SU-DHL-6 (cell line): ENCODE measurements around the gene IFIH1.

Experiments
- H2AFZ ChIP-seq: fragments of 200-600 bp; sonication (generic); 2 replicates; pipeline ENCODE4 v1.6.1; 2014; ENCODE audit warnings: low read depth, mild to moderate bottlenecking, moderate library complexity, mixed read lengths, antibody characterized with exemption, low read length; ENCODE audit not compliant: severe bottlenecking
- H3F3A ChIP-seq: fragments of 200-600 bp; shearing (Covaris generic); 2 replicates; pipeline ENCODE4 v1.6.0; 2016; ENCODE audit warnings: antibody characterized with exemption, mild to moderate bottlenecking; ENCODE audit not compliant: insufficient read depth
- H3K27ac ChIP-seq: fragments of 200-600 bp; sonication (generic); 2 replicates; pipeline ENCODE4 v1.5.1; 2016; ENCODE audit warnings: low read depth, mild to moderate bottlenecking, low read length, moderate library complexity, mixed read lengths
- H3K27me3 ChIP-seq: fragments of 200-600 bp; sonication (generic), shearing (Covaris generic); 2 replicates; pipeline ENCODE4 v1.6.0; 2014; ENCODE audit warnings: mild to moderate bottlenecking, low read length
- H3K36me3 ChIP-seq: fragments of 200-600 bp; sonication (generic); 2 replicates; pipeline ENCODE4 v1.6.1; 2014; ENCODE audit warnings: mild to moderate bottlenecking, low read length, mixed read lengths
- H3K4me2 ChIP-seq: fragments of 300-600, 200-600 bp; shearing (Covaris generic), sonication (generic); 2 replicates; pipeline ENCODE4 v1.6.0; 2014; ENCODE audit warnings: low read length, low read depth, mild to moderate bottlenecking; ENCODE audit not compliant: poor library complexity, severe bottlenecking
- H3K4me3 ChIP-seq: fragments of 200-600 bp; sonication (generic); 2 replicates; pipeline ENCODE4 v1.5.1; 2014; ENCODE audit warnings: antibody characterized with exemption, low read length, mild to moderate bottlenecking, mixed read lengths; ENCODE audit not compliant: insufficient read depth, poor library complexity, severe bottlenecking
- H3K79me2 ChIP-seq: fragments of 200-600 bp; sonication (generic); 2 replicates; pipeline ENCODE4 v1.6.1; 2014; ENCODE audit warnings: mild to moderate bottlenecking, low read length, moderate library complexity; ENCODE audit not compliant: insufficient read depth
- H3K9ac ChIP-seq: fragments of 200-600 bp; sonication (generic); 2 replicates; pipeline ENCODE4 v1.7.0; 2014; ENCODE audit warnings: mild to moderate bottlenecking, low read length
- H3K9me2 ChIP-seq: fragments of 200-600 bp; sonication (generic); replicated peaks from 2 replicates; pipeline ENCODE4 v1.6.1; 2014; ENCODE audit warnings: low read length; ENCODE audit not compliant: insufficient read depth
- H3K9me3 ChIP-seq: fragments of 200-600 bp; sonication (generic); 2 replicates; pipeline ENCODE4 v1.6.1; 2014; ENCODE audit warnings: low read length, mixed read lengths; ENCODE audit not compliant: insufficient read depth
- H4K20me1 ChIP-seq: fragments of 200-600 bp; sonication (generic); 2 replicates; pipeline ENCODE4 v1.6.1; 2014; ENCODE audit warnings: low read depth, mild to moderate bottlenecking, antibody characterized with exemption, low read length, moderate library complexity, mixed read lengths
- CTCF ChIP-seq: fragments of 200-600 bp; sonication (generic); IDR thresholded peaks from one replicate; pipeline ENCODE4 v1.5.1; 2017; ENCODE audit warnings: antibody characterized with exemption, mild to moderate bottlenecking, low read length, moderate library complexity; ENCODE audit not compliant: insufficient read depth, poor library complexity, severe bottlenecking
- EZH2phosphoT487 ChIP-seq: fragments of 200-600 bp; sonication (generic), shearing (Covaris generic); conservative IDR thresholded peaks from 2 replicates; pipeline ENCODE4 v1.6.1; 2018; ENCODE audit warnings: mild to moderate bottlenecking, antibody characterized with exemption, low read length, moderate library complexity, mixed read lengths

IFIH1 gene

GRCh38 chr2:162327134-162327769, 8.8 kb upstream of the IFIH1 start:
- no peak overlapping the region for H3K9ac ChIP-seq
- H3K4me2 ChIP-seq = no peak overlapping the region
- TF ChIP-seq EZH2phosphoT487 (no peak), CTCF (peak; percentile 57)
- H3K9me2 ChIP-seq = no peaks in the 10 kb centered on the region
- H4K20me1 ChIP-seq = no peaks in the 10 kb centered on the region
- H3F3A ChIP-seq = no peaks in the 10 kb centered on the region
- no peak overlapping the region for H3K27ac ChIP-seq
- H2AFZ ChIP-seq = no peak overlapping the region
- H3K9me3 ChIP-seq = no peaks in the 10 kb centered on the region
- H3K4me3 ChIP-seq = no peak overlapping the region
- H3K27me3 ChIP-seq = no peaks in the 10 kb centered on the region
- H3K79me2 ChIP-seq = no peaks in the 10 kb centered on the region
- no peaks in the 10 kb centered on the region for H3K36me3 ChIP-seq

- TF ChIP-seq CTCF = no peak
- no peak for TF ChIP-seq EZH2phosphoT487
- H3K79me2 ChIP-seq = no peaks in the 10 kb centered on the region
- no peak overlapping the region for H2AFZ ChIP-seq
- H3K27ac ChIP-seq = no peak overlapping the region
- no peak overlapping the region for H3K4me3 ChIP-seq
- no peaks in the 10 kb centered on the region for H3K9me2 ChIP-seq
- no peak overlapping the region for H3K4me2 ChIP-seq
- H4K20me1 ChIP-seq = no peaks in the 10 kb centered on the region
- H3K36me3 ChIP-seq = no peaks in the 10 kb centered on the region
- H3K27me3 ChIP-seq = no peaks in the 10 kb centered on the region
- no peaks in the 10 kb centered on the region for H3F3A ChIP-seq
- H3K9me3 ChIP-seq = no peaks in the 10 kb centered on the region
- H3K9ac ChIP-seq = no peak overlapping the region
These were observed 6.5 kb upstream of the IFIH1 start for GRCh38 chr2:162324953-162325352.

GRCh38 chr2:162320864-162321517, 2.5 kb upstream of the IFIH1 start:
- no peak overlapping the region for H3K4me2 ChIP-seq
- H3K4me3 ChIP-seq = no peak overlapping the region
- H2AFZ ChIP-seq = no peak overlapping the region
- H3K27ac ChIP-seq = no peak overlapping the region
- no peaks in the 10 kb centered on the region for H4K20me1 ChIP-seq
- TF ChIP-seq EZH2phosphoT487 = no peak
- no peak for TF ChIP-seq CTCF
- no peaks in the 10 kb centered on the region for H3K9me3 ChIP-seq
- no peak overlapping the region for H3K9ac ChIP-seq
- no peaks in the 10 kb centered on the region for H3K36me3 ChIP-seq
- no peaks in the 10 kb centered on the region for H3K79me2 ChIP-seq
- no peaks in the 10 kb centered on the region for H3K9me2 ChIP-seq
- H3F3A ChIP-seq = no peaks in the 10 kb centered on the region
- H3K27me3 ChIP-seq = no peaks in the 10 kb centered on the region
